Parathyroid adenoma (tissue), 2 donors: ENCODE data around the gene CEP44.

Source experiments
- H2AFZ ChIP-seq: fragments of 300-600 bp; sonication (generic); one replicate; pipeline ENCODE4 v1.7.0; 2017; ENCODE audit warnings: antibody characterized with exemption, mild to moderate bottlenecking
- H3K27ac ChIP-seq: fragments of 300-600 bp; sonication (generic); one replicate; pipeline ENCODE4 v1.7.0; 2017
- H3K27me3 ChIP-seq: fragments of 300-600 bp; sonication (generic); one replicate; pipeline ENCODE4 v1.7.0; 2017; ENCODE audit warnings: low read length; ENCODE audit not compliant: control insufficient read depth, insufficient read depth
- H3K36me3 ChIP-seq: fragments of 300-600 bp; sonication (generic); one replicate; pipeline ENCODE4 v1.7.0; 2017; ENCODE audit warnings: low read length; ENCODE audit not compliant: control insufficient read depth, insufficient read depth
- H3K4me1 ChIP-seq: fragments of 300-600 bp; sonication (generic); one replicate; pipeline ENCODE4 v1.7.0; 2017; ENCODE audit warnings: control low read depth
- H3K4me2 ChIP-seq: fragments of 300-600 bp; sonication (generic); one replicate; pipeline ENCODE4 v1.7.0; 2017; ENCODE audit warnings: low read length
- H3K4me3 ChIP-seq: fragments of 300-600 bp; sonication (generic); one replicate; pipeline ENCODE4 v1.7.0; 2017; ENCODE audit warnings: low read depth, low read length
- H3K79me2 ChIP-seq: fragments of 300-600 bp; sonication (generic); one replicate; pipeline ENCODE4 v1.7.0; 2017; ENCODE audit warnings: control low read depth
- H3K9ac ChIP-seq: fragments of 300-600 bp; sonication (generic); one replicate; pipeline ENCODE4 v1.7.0; 2017; ENCODE audit warnings: mild to moderate bottlenecking
- H3K9me3 ChIP-seq: fragments of 300-600 bp; sonication (generic); one replicate; pipeline ENCODE4 v1.7.0; 2017; ENCODE audit warnings: low read length; ENCODE audit not compliant: control insufficient read depth
- CTCF ChIP-seq: fragments of 300-600 bp; sonication (generic); IDR thresholded peaks from one replicate; pipeline ENCODE4 v1.7.0; 2017; ENCODE audit warnings: antibody characterized with exemption, mild to moderate bottlenecking
- donor health status: primary hyperparathyroidism.

The CEP44 gene

GRCh38 chr4:174316546-174316945, 32.8 kb downstream of the CEP44 start:
- Histone ChIP-seq H3K4me2 (no peak overlapping the region), H3K9me3 (no peaks in the 10 kb centered on the region), H3K27me3 (no peaks in the 10 kb centered on the region), H3K79me2 (no peaks in the 10 kb centered on the region), H3K4me3 (no peak overlapping the region), H3K27ac (no peak overlapping the region), H2AFZ (no peak overlapping the region), H3K36me3 (no peaks in the 10 kb centered on the region), H3K9ac (no peak overlapping the region), H3K4me1 (no peaks in the 10 kb centered on the region)
- TF ChIP-seq CTCF: no peak

- H3K36me3 ChIP-seq: no peaks in the 10 kb centered on the region
- no peaks in the 10 kb centered on the region for H3K9me3 ChIP-seq
- no peak for TF ChIP-seq CTCF
- H2AFZ ChIP-seq: no peak overlapping the region
- H3K79me2 ChIP-seq: no peaks in the 10 kb centered on the region
- H3K27ac ChIP-seq: no peak overlapping the region
- no peak overlapping the region for H3K9ac ChIP-seq
- no peak overlapping the region for H3K4me2 ChIP-seq
- H3K4me1 ChIP-seq: no peaks in the 10 kb centered on the region
- H3K27me3 ChIP-seq: no peaks in the 10 kb centered on the region
- H3K4me3 ChIP-seq: no peak overlapping the region
Measured at GRCh38 chr4:174316954-174317353, 33.2 kb downstream of the CEP44 start.

GRCh38 chr4:174317531-174317930, 33.8 kb downstream of the CEP44 start:
- no peak for TF ChIP-seq CTCF
- H3K79me2 ChIP-seq: no peaks in the 10 kb centered on the region
- no peak overlapping the region for H3K9ac ChIP-seq
- H3K27ac ChIP-seq: no peak overlapping the region
- no peaks in the 10 kb centered on the region for H3K4me1 ChIP-seq
- H3K9me3 ChIP-seq: no peaks in the 10 kb centered on the region
- no peaks in the 10 kb centered on the region for H3K27me3 ChIP-seq
- H2AFZ ChIP-seq: no peak overlapping the region
- no peak overlapping the region for H3K4me2 ChIP-seq
- H3K4me3 ChIP-seq: no peak overlapping the region
- H3K36me3 ChIP-seq: no peaks in the 10 kb centered on the region

- no peak overlapping the region for H2AFZ ChIP-seq
- no peaks in the 10 kb centered on the region for H3K9me3 ChIP-seq
- no peaks in the 10 kb centered on the region for H3K79me2 ChIP-seq
- no peak overlapping the region for H3K4me3 ChIP-seq
- no peaks in the 10 kb centered on the region for H3K27me3 ChIP-seq
- no peak overlapping the region for H3K27ac ChIP-seq
- peak; percentile 50 for TF ChIP-seq CTCF
- no peaks in the 10 kb centered on the region for H3K4me1 ChIP-seq
- no peaks in the 10 kb centered on the region for H3K36me3 ChIP-seq
- no peak overlapping the region for H3K4me2 ChIP-seq
- H3K9ac ChIP-seq: no peak overlapping the region
Measured at GRCh38 chr4:174318829-174319764, 35.4 kb downstream of the CEP44 start.
